ENCODE measurements around the gene LZTR1.

GRCh38 chr22:20957683-20958431 lies 24.2 kb upstream of the LZTR1 start:
- TF ChIP-seq CTCF (IDR thresholded peaks at IDR 0.05; ENCODE audit: low read length) (no peak), EZH2 (optimal IDR thresholded peaks at IDR 0.05; ENCODE audit: low read depth, low read length) (no peak), EZH2phosphoT487 (IDR thresholded peaks at IDR 0.05; ENCODE audit: low read length) (no peak)

All from MM.1S (cell line).